Stimulated activated CD8-positive, alpha-beta memory T cell treated with anti-CD3 and anti-CD28 coated beads, Interleukin-12 subunit alpha, Interleukin-12 subunit beta, amount 100 ng/mL, for 1 hour (primary cell): ENCODE results near the gene MAGEA9.
"Not testable (repeated sequence)": the region's sequence is repeated elsewhere in the genome, so short reads cannot be mapped to it uniquely, and the experiment has no call there.

Experiments
- DNase-seq: peaks from one replicate; pipeline ENCODE4 v3.0.0-alpha.2; 2020; ENCODE audit warnings: low read depth

MAGEA9 gene

GRCh38 chrX:149781727-149782126 lies at the start of gene MAGEA9:
Gene MAGEA9 (plus strand): TSS chrX:149781930. CDS start chrX:149786211, 4,281 bp downstream.
- not testable (repeated sequence) for DNase-seq

- not testable (repeated sequence) for DNase-seq
These were observed 39.5 kb upstream of the MAGEA9 start for GRCh38 chrX:149742269-149742668.

- not testable (repeated sequence) for DNase-seq
These were observed 35.2 kb upstream of the MAGEA9 start for GRCh38 chrX:149746390-149747007.

GRCh38 chrX:149757206-149758067 lies 24.3 kb upstream of the MAGEA9 start:
- DNase-seq = no peak

- DNase-seq = no peak
These were observed 23.5 kb upstream of the MAGEA9 start for GRCh38 chrX:149758068-149758714.

- DNase-seq = not testable (repeated sequence)
These were observed 23.0 kb upstream of the MAGEA9 start for GRCh38 chrX:149758715-149759078.

- no peak for DNase-seq
These were observed 21.9 kb upstream of the MAGEA9 start for GRCh38 chrX:149759824-149760223.

GRCh38 chrX:149760965-149761364 lies 20.8 kb upstream of the MAGEA9 start:
- DNase-seq = no peak

- not testable (repeated sequence) for DNase-seq
These were observed 19.7 kb upstream of the MAGEA9 start for GRCh38 chrX:149761858-149762674.

GRCh38 chrX:149762696-149763614 lies 18.8 kb upstream of the MAGEA9 start:
- DNase-seq = no peak

- DNase-seq = not testable (repeated sequence)
These were observed 11.4 kb upstream of the MAGEA9 start for GRCh38 chrX:149770344-149770743.

GRCh38 chrX:149773026-149773425 lies 8.7 kb upstream of the MAGEA9 start:
- not testable (repeated sequence) for DNase-seq

- not testable (repeated sequence) for DNase-seq
These were observed 8.0 kb upstream of the MAGEA9 start, which contains the start of gene HSFX1 for GRCh38 chrX:149773768-149774167. Gene HSFX1 (plus strand): TSS chrX:149774068. CDS start chrX:149774682, 614 bp downstream.

- DNase-seq = not testable (repeated sequence)
These were observed 3.7 kb upstream of the MAGEA9 start for GRCh38 chrX:149777999-149778398.

GRCh38 chrX:149795531-149795930 lies 13.8 kb downstream of the MAGEA9 start:
- DNase-seq = not testable (repeated sequence)

GRCh38 chrX:149799095-149799714 lies 17.5 kb downstream of the MAGEA9 start:
- no peak for DNase-seq

- no peak for DNase-seq
These were observed 18.2 kb downstream of the MAGEA9 start for GRCh38 chrX:149799938-149800337.

- DNase-seq = no peak
These were observed 21.8 kb downstream of the MAGEA9 start for GRCh38 chrX:149803458-149804062.

GRCh38 chrX:149804102-149804501 lies 22.4 kb downstream of the MAGEA9 start:
- DNase-seq = no peak
